ENCODE data around the gene ACADL. TPM values are rescaled to one million over a fixed set of nuclear protein-coding genes. Genes with fewer than 3 reads are reported as not detected.

Gene ACADL
- total RNA-seq, 1 experiment from 2014 or later = not detected

- H3K27ac ChIP-seq = peak within 1 kb of the TSS; percentile 99
- no peaks in the 10 kb centered on the region for H3K27me3 ChIP-seq (replicated peaks)
- H3K36me3 ChIP-seq = no peaks in the 10 kb centered on the region
- peak within 1 kb of the TSS; percentile 90 for H3K4me3 ChIP-seq
- peak; percentile 92 to 98 for DNase-seq (ENCODE audit: low read depth in 1 of 2, low spot score in 2 of 2)
- H3K4me1 ChIP-seq (replicated peaks) = peaks cover 25% of the 10 kb centered on the region
- no peaks in the 10 kb centered on the region for H3K9me3 ChIP-seq (replicated peaks)
These were observed 53.7 kb downstream of the ACADL start, which contains the start of gene KANSL1L for GRCh38 chr2:210171309-210172218. Gene KANSL1L, minus strand, starts transcription at chr2:210171409. Its CDS starts 16,827 bp downstream, at chr2:210154582.

GRCh38 chr2:210170446-210171303 is 54.6 kb downstream of the ACADL start:
- peak overlapping the region; percentile 90 for H3K4me3 ChIP-seq
- peaks cover 27% of the 10 kb centered on the region for H3K4me1 ChIP-seq (replicated peaks)
- no peaks in the 10 kb centered on the region for H3K36me3 ChIP-seq
- peak; percentile 96 to 97 for DNase-seq (ENCODE audit: low read depth in 1 of 2, low spot score in 2 of 2)
- H3K27me3 ChIP-seq (replicated peaks) = no peaks in the 10 kb centered on the region
- H3K27ac ChIP-seq = peak overlapping the region; percentile 99
- H3K9me3 ChIP-seq (replicated peaks) = no peaks in the 10 kb centered on the region

- Histone ChIP-seq H3K9me3 (replicated peaks) (no peaks in the 10 kb centered on the region), H3K27me3 (replicated peaks) (no peaks in the 10 kb centered on the region), H3K4me1 (replicated peaks) (peaks cover 27% of the 10 kb centered on the region), H3K27ac (peak overlapping the region; percentile 99), H3K4me3 (peak overlapping the region; percentile 90), H3K36me3 (no peaks in the 10 kb centered on the region)
- peak in 1 of 2 experiments; percentile 82 for DNase-seq (ENCODE audit: low read depth in 1 of 2, low spot score in 2 of 2)
These were observed 55.1 kb downstream of the ACADL start for GRCh38 chr2:210170196-210170445.

- H3K27me3 ChIP-seq (replicated peaks) = no peaks in the 10 kb centered on the region
- peak overlapping the region; percentile 99 for H3K27ac ChIP-seq
- H3K36me3 ChIP-seq = no peaks in the 10 kb centered on the region
- H3K4me1 ChIP-seq (replicated peaks) = peaks cover 27% of the 10 kb centered on the region
- H3K4me3 ChIP-seq = peak overlapping the region; percentile 90
- DNase-seq (ENCODE audit: low read depth in 1 of 2, low spot score in 2 of 2) = no peak
- H3K9me3 ChIP-seq (replicated peaks) = no peaks in the 10 kb centered on the region
These were observed 55.6 kb downstream of the ACADL start for GRCh38 chr2:210169516-210170195.

- H3K9me3 ChIP-seq (replicated peaks) = no peaks in the 10 kb centered on the region
- H3K27ac ChIP-seq = peak overlapping the region; percentile 26
- H3K4me1 ChIP-seq (replicated peaks) = peaks cover 26% of the 10 kb centered on the region
- H3K27me3 ChIP-seq (replicated peaks) = no peaks in the 10 kb centered on the region
- DNase-seq (ENCODE audit: low read depth in 1 of 2, low spot score in 2 of 2) = peak in 1 of 2 experiments; percentile 6
- H3K36me3 ChIP-seq = no peaks in the 10 kb centered on the region; the same call in 1 of the 2 replicates
- no peak overlapping the region for H3K4me3 ChIP-seq
These were observed 58.0 kb downstream of the ACADL start for GRCh38 chr2:210167227-210167626.

GRCh38 chr2:210162466-210163124 is 62.7 kb downstream of the ACADL start:
- Histone ChIP-seq H3K9me3 (replicated peaks) (no peaks in the 10 kb centered on the region), H3K36me3 (no peaks in the 10 kb centered on the region; the same call in 1 of the 2 replicates), H3K27me3 (replicated peaks) (no peaks in the 10 kb centered on the region), H3K4me1 (replicated peaks) (peaks cover 14% of the 10 kb centered on the region), H3K4me3 (no peak overlapping the region), H3K27ac (no peak overlapping the region)
- DNase-seq (ENCODE audit: low read depth in 1 of 2, low spot score in 2 of 2) = no peak

- no peak overlapping the region for H3K4me3 ChIP-seq
- DNase-seq (ENCODE audit: low read depth in 1 of 2, low spot score in 2 of 2) = no peak
- H3K36me3 ChIP-seq = no peaks in the 10 kb centered on the region; the same call in 1 of the 2 replicates
- H3K9me3 ChIP-seq (replicated peaks) = no peaks in the 10 kb centered on the region
- no peak overlapping the region for H3K27ac ChIP-seq
- no peaks in the 10 kb centered on the region for H3K27me3 ChIP-seq (replicated peaks)
- H3K4me1 ChIP-seq (replicated peaks) = 0 out of 2 replicates have a peak, but pooled peaks cover 4% of the 10 kb centered on the region
These were observed 66.2 kb downstream of the ACADL start for GRCh38 chr2:210159059-210159458.

GRCh38 chr2:210158236-210158635 is 67.0 kb downstream of the ACADL start:
- Histone ChIP-seq H3K4me3 (no peak overlapping the region), H3K27ac (no peak overlapping the region), H3K36me3 (peaks cover 5% of the 10 kb centered on the region), H3K27me3 (replicated peaks) (no peaks in the 10 kb centered on the region), H3K9me3 (replicated peaks) (no peaks in the 10 kb centered on the region), H3K4me1 (replicated peaks) (0 out of 2 replicates have a peak, but pooled peaks cover 4% of the 10 kb centered on the region)
- no peak for DNase-seq (ENCODE audit: low read depth in 1 of 2, low spot score in 2 of 2)

- H3K36me3 ChIP-seq = peaks cover 5% of the 10 kb centered on the region
- H3K27me3 ChIP-seq (replicated peaks) = no peaks in the 10 kb centered on the region
- no peak overlapping the region for H3K4me3 ChIP-seq
- H3K9me3 ChIP-seq (replicated peaks) = no peaks in the 10 kb centered on the region
- no peak for DNase-seq (ENCODE audit: low read depth in 1 of 2, low spot score in 2 of 2)
- H3K4me1 ChIP-seq (replicated peaks) = 0 out of 2 replicates have a peak, but pooled peaks cover 3% of the 10 kb centered on the region
- H3K27ac ChIP-seq = no peak overlapping the region
These were observed 67.7 kb downstream of the ACADL start for GRCh38 chr2:210157526-210157925.

- Histone ChIP-seq H3K4me1 (replicated peaks) (no peaks in the 10 kb centered on the region; the same call in 1 of the 2 replicates), H3K9me3 (replicated peaks) (no peaks in the 10 kb centered on the region), H3K36me3 (peaks cover 11% of the 10 kb centered on the region; the same call in 1 of the 2 replicates), H3K27ac (no peak overlapping the region), H3K4me3 (no peak overlapping the region), H3K27me3 (replicated peaks) (no peaks in the 10 kb centered on the region)
- no peak for DNase-seq (ENCODE audit: low read depth in 1 of 2, low spot score in 2 of 2)
These were observed 77.6 kb downstream of the ACADL start for GRCh38 chr2:210147614-210148013.
